ENCODE data around the gene PLXNB3. TPM values are rescaled to one million over a fixed set of nuclear protein-coding genes. Genes with fewer than 3 reads are reported as not detected.

Gene PLXNB3
- total RNA-seq, 1 donor from 2014 or later = 7.6 TPM

GRCh38 chrX:153770601-153771414 lies 6.8 kb downstream of the PLXNB3 start:
- intact Hi-C loops (cut with DNase I) = no loop called here
- DNase-seq (ENCODE audit: low spot score) = no peak

- intact Hi-C loops (cut with DNase I) = no loop called here
- DNase-seq (ENCODE audit: low spot score) = no peak
These were observed 7.6 kb downstream of the PLXNB3 start for GRCh38 chrX:153771415-153772315.

- intact Hi-C loops (cut with DNase I) = no loop called here
- DNase-seq (ENCODE audit: low spot score) = no peak
These were observed 8.5 kb downstream of the PLXNB3 start for GRCh38 chrX:153772316-153773217.

- intact Hi-C loops (cut with DNase I) = no loop called here
- no peak for DNase-seq (ENCODE audit: low spot score)
These were observed 9.2 kb downstream of the PLXNB3 start for GRCh38 chrX:153773218-153773611.

- no peak for DNase-seq (ENCODE audit: low spot score)
- intact Hi-C loops (cut with DNase I) = no loop called here
These were observed 9.9 kb downstream of the PLXNB3 start for GRCh38 chrX:153773741-153774575.

- intact Hi-C loops (cut with DNase I) = no loop called here
- DNase-seq (ENCODE audit: low spot score) = no peak
These were observed 10.7 kb downstream of the PLXNB3 start for GRCh38 chrX:153774576-153775292.

- no peak for DNase-seq (ENCODE audit: low spot score)
- intact Hi-C loops (cut with DNase I) = no loop called here
These were observed 11.5 kb downstream of the PLXNB3 start for GRCh38 chrX:153775293-153776119.

GRCh38 chrX:153776120-153776599 lies 12.1 kb downstream of the PLXNB3 start:
- intact Hi-C loops (cut with DNase I) = no loop called here
- no peak for DNase-seq (ENCODE audit: low spot score)

GRCh38 chrX:153776611-153777045 lies 12.6 kb downstream of the PLXNB3 start:
- DNase-seq (ENCODE audit: low spot score) = no peak

GRCh38 chrX:153777261-153778090 lies 13.4 kb downstream of the PLXNB3 start:
- intact Hi-C loops (cut with DNase I) = no loop called here
- DNase-seq (ENCODE audit: low spot score) = no peak

More at GRCh38 chrX:153776611-153777045, 12.6 kb downstream of the PLXNB3 start:
- intact Hi-C loops (cut with DNase I) = no loop called here

- intact Hi-C loops (cut with DNase I) = no loop called here
- no peak for DNase-seq (ENCODE audit: low spot score)
These were observed 14.1 kb downstream of the PLXNB3 start for GRCh38 chrX:153778181-153778580.

- DNase-seq (ENCODE audit: low spot score) = no peak
These were observed 14.6 kb downstream of the PLXNB3 start for GRCh38 chrX:153778684-153779101.

GRCh38 chrX:153779891-153780677 lies 16.0 kb downstream of the PLXNB3 start:
- DNase-seq (ENCODE audit: low spot score) = no peak
- intact Hi-C loops (cut with DNase I) = no loop called here

More at GRCh38 chrX:153778684-153779101, 14.6 kb downstream of the PLXNB3 start:
- intact Hi-C loops (cut with DNase I) = no loop called here

- intact Hi-C loops (cut with DNase I) = no loop called here
- no peak for DNase-seq (ENCODE audit: low spot score)
These were observed 16.8 kb downstream of the PLXNB3 start, which contains the start of gene SRPK3 for GRCh38 chrX:153780678-153781427. SRPK3 (plus strand) TSS chrX:153781041; CDS start chrX:153781087, 46 bp downstream.

Measured in cardiac septum (tissue), 1 donor.